ENCODE results near the gene TAF11L14. TPM values are rescaled to one million over a fixed set of nuclear protein-coding genes. Genes with fewer than 3 reads are reported as not detected.

The TAF11L14 gene
- total RNA-seq, 1 donor from 2014 or later, result not detected

GRCh38 chr5:17670353-17670752 is 36.1 kb downstream of the TAF11L14 start:
- intact Hi-C loops (cut with micrococcal nuclease), result no loop called here
- DNase-seq (no peak), ATAC-seq (no peak)

GRCh38 chr5:17678751-17679324 is 44.6 kb downstream of the TAF11L14 start:
- DNase-seq (no peak), ATAC-seq (no peak)
- intact Hi-C loops (cut with micrococcal nuclease), result no loop called here

- ATAC-seq (no peak), DNase-seq (no peak)
- intact Hi-C loops (cut with micrococcal nuclease), result no loop called here
Observed at GRCh38 chr5:17679597-17680203, 45.4 kb downstream of the TAF11L14 start.

GRCh38 chr5:17680737-17681136 is 46.5 kb downstream of the TAF11L14 start:
- intact Hi-C loops (cut with micrococcal nuclease), result no loop called here
- ATAC-seq, result no peak
- DNase-seq, result no peak

Other genes with a start within 250 kb of the TAF11L14 start
- not detected for gene TAF11L2, start 136.2 kb upstream of the TAF11L14 start, total RNA-seq
- gene TAF11L3, start 116.1 kb upstream of the TAF11L14 start, total RNA-seq, result not detected
- gene TAF11L4, start 112.7 kb upstream of the TAF11L14 start, total RNA-seq, result not detected
- gene TAF11L5, start 109.2 kb upstream of the TAF11L14 start, total RNA-seq, result not detected
- not detected for gene TAF11L6, start 105.8 kb upstream of the TAF11L14 start, total RNA-seq
- gene TAF11L7, start 48.7 kb upstream of the TAF11L14 start, total RNA-seq, result not detected
- gene TAF11L8, start 43.5 kb upstream of the TAF11L14 start, total RNA-seq, result not detected
- not detected for gene TAF11L9, start 40.1 kb upstream of the TAF11L14 start, total RNA-seq
- gene TAF11L10, start 36.6 kb upstream of the TAF11L14 start, total RNA-seq, result not detected
- not detected for gene TAF11L11, start 30.3 kb upstream of the TAF11L14 start, total RNA-seq
- not detected for gene TAF11L12, start 24.1 kb upstream of the TAF11L14 start, total RNA-seq
- not detected for gene TAF11L13, start 2.4 kb upstream of the TAF11L14 start, total RNA-seq